T-helper 1 cell treated with Interleukin-12 subunit alpha and Interleukin-12 subunit beta and Interleukin-4 antibody, amounts not matched to agents 30 μg/mL and 1 μg/mL, for 36 hours (primary cell): ENCODE measurements around the gene SDS.
"Not testable (repeated sequence)": the region's sequence is repeated elsewhere in the genome, so short reads cannot be mapped to it uniquely, and the experiment has no call there.

Experiments
- H3K27ac Mint-ChIP-seq: one replicate; pipeline ENCODE4 v1.8.0; 2021; ENCODE audit warnings: mild to moderate bottlenecking, mixed read lengths
- H3K27me3 Mint-ChIP-seq: one replicate; pipeline ENCODE4 v1.8.0; 2021; ENCODE audit warnings: low read depth, mixed read lengths
- H3K36me3 Mint-ChIP-seq: one replicate; pipeline ENCODE4 v1.8.0; 2021; ENCODE audit warnings: low read depth, mixed read lengths
- H3K4me1 Mint-ChIP-seq: one replicate; pipeline ENCODE4 v1.8.0; 2021; ENCODE audit warnings: low read depth, mixed read lengths
- H3K4me3 Mint-ChIP-seq: one replicate; pipeline ENCODE4 v1.8.0; 2021; ENCODE audit warnings: mild to moderate bottlenecking, moderate library complexity, mixed read lengths
- H3K9me3 Mint-ChIP-seq: one replicate; pipeline ENCODE4 v1.8.0; 2021; ENCODE audit warnings: mixed read lengths

The SDS gene

GRCh38 chr12:113365639-113366395, 37.9 kb downstream of the SDS start:
- Mint-ChIP-seq H3K4me3 (no peak overlapping the region), H3K9me3 (no peaks in the 10 kb centered on the region), H3K27ac (no peak overlapping the region), H3K4me1 (peaks cover 9% of the 10 kb centered on the region), H3K36me3 (peaks cover under 1% of the 10 kb centered on the region), H3K27me3 (no peaks in the 10 kb centered on the region)

- no peak overlapping the region for H3K27ac Mint-ChIP-seq
- H3K4me3 Mint-ChIP-seq: no peak overlapping the region
- H3K27me3 Mint-ChIP-seq: no peaks in the 10 kb centered on the region
- peaks cover 10% of the 10 kb centered on the region for H3K4me1 Mint-ChIP-seq
- H3K36me3 Mint-ChIP-seq: no peaks in the 10 kb centered on the region
- no peaks in the 10 kb centered on the region for H3K9me3 Mint-ChIP-seq
These were observed 39.0 kb downstream of the SDS start for GRCh38 chr12:113364698-113365097.

DNA sequence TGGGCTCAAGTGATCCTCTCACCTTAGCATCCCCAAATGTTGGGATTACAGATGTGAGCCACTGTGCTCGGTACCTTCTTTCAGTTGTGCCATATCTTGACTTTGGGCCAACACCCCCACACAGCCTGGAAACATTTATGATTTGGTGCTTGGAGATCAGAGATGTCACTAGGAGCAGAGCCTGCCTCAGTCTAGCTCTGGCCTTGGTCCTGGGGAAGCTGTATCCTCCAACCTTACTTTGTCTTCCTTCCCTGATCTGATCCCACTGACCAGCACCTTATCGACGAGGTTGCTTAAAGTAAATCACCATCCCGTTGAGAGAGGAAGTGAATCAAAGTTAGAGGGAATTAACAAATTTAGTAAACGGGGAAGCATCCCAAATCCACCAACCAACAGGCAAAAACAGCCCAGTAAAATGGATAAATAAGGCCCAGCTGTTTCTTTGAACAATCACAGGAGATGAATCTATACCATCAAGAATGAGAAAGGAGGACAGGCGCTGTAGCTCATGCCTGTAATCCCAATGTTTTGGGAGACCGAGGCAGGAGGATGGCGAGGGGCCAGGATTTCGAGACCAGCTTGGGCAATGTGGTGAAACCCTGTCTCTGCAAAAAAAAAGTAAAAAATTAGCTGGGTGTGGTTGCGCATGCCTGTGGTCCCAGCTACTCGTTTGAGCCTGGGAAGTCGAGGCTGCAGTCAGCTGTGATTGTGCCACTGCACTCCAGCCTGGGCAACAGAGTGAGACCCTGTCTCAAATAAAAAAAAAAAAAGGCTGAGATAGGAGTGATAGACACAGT, 41.9 kb downstream of the SDS start:
- H3K27ac Mint-ChIP-seq: no peak overlapping the region
- no peaks in the 10 kb centered on the region for H3K9me3 Mint-ChIP-seq
- H3K4me3 Mint-ChIP-seq: no peak overlapping the region
- H3K36me3 Mint-ChIP-seq: no peaks in the 10 kb centered on the region
- no peaks in the 10 kb centered on the region for H3K27me3 Mint-ChIP-seq
- peaks cover 16% of the 10 kb centered on the region for H3K4me1 Mint-ChIP-seq

GRCh38 chr12:113359939-113360748, 43.5 kb downstream of the SDS start:
- peak overlapping the region; percentile 87 for H3K4me3 Mint-ChIP-seq
- H3K27me3 Mint-ChIP-seq: no peaks in the 10 kb centered on the region
- peaks cover 14% of the 10 kb centered on the region for H3K4me1 Mint-ChIP-seq
- H3K36me3 Mint-ChIP-seq: no peaks in the 10 kb centered on the region
- no peak overlapping the region for H3K27ac Mint-ChIP-seq
- H3K9me3 Mint-ChIP-seq: no peaks in the 10 kb centered on the region

DNA sequence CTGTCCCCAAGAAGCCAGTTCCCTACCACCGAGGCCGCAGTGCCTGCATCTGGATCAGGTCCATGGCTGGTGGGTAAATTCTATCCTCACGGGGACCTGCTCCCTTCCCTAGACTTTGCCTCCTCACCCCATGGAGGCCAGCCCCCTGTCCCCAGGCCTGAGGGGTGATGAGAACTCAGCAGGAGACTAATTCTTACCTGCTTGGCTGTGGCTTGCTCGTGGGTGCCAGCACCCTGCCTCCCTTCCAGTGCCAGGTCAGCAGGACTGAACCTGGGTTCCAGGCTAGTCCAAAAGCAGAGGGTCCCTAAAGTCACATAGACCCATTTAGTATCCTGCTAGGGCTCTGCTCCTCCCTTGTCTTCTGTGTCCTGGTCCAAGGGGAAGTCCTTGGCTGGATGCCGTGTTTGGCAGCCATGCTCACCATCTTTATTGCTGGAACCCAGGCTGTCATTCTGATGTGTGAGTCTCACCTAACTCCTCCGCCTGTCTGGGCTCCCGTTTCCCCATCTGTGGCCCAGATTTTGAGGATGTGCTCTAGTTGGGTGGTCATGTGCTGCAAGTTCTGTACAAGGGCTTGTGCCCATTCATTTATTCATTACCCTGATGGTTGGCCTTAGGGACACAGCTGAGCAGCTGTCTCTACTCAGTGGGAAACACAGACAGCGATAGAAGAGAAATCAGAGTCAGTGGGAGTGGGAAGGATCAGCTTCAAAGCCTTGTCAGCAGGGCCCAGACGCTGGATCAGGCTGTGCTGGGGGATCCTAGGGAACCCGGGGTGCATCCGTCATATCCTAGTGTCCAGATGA, 44.4 kb downstream of the SDS start:
- no peaks in the 10 kb centered on the region for H3K27me3 Mint-ChIP-seq
- peaks cover 14% of the 10 kb centered on the region for H3K4me1 Mint-ChIP-seq
- peak overlapping the region; percentile 64 for H3K27ac Mint-ChIP-seq
- H3K4me3 Mint-ChIP-seq: peak overlapping the region; percentile 87
- no peaks in the 10 kb centered on the region for H3K36me3 Mint-ChIP-seq
- no peaks in the 10 kb centered on the region for H3K9me3 Mint-ChIP-seq

- H3K27ac Mint-ChIP-seq: peak within 1 kb of the TSS; percentile 64
- H3K9me3 Mint-ChIP-seq: no peaks in the 10 kb centered on the region
- H3K4me3 Mint-ChIP-seq: peak within 1 kb of the TSS; percentile 87
- peaks cover 14% of the 10 kb centered on the region for H3K4me1 Mint-ChIP-seq
- no peaks in the 10 kb centered on the region for H3K27me3 Mint-ChIP-seq
- no peaks in the 10 kb centered on the region for H3K36me3 Mint-ChIP-seq
These were observed 45.1 kb downstream of the SDS start, which contains the start of gene PLBD2 for GRCh38 chr12:113358381-113359132. TSS of gene PLBD2 (plus strand) at chr12:113358587. CDS start at chr12:113358601, 14 bp downstream.

GRCh38 chr12:113354192-113354591, 49.5 kb downstream of the SDS start:
- not testable (repeated sequence) for H3K9me3 Mint-ChIP-seq, H3K4me3 Mint-ChIP-seq, H3K36me3 Mint-ChIP-seq, H3K27ac Mint-ChIP-seq, H3K4me1 Mint-ChIP-seq
- H3K27me3 Mint-ChIP-seq: peaks cover 20% of the 10 kb centered on the region

- H3K27ac Mint-ChIP-seq: no peak overlapping the region
- no peaks in the 10 kb centered on the region for H3K36me3 Mint-ChIP-seq
- H3K4me3 Mint-ChIP-seq: no peak overlapping the region
- H3K9me3 Mint-ChIP-seq: no peaks in the 10 kb centered on the region
- H3K27me3 Mint-ChIP-seq: peaks cover 23% of the 10 kb centered on the region
- no peaks in the 10 kb centered on the region for H3K4me1 Mint-ChIP-seq
These were observed 52.6 kb downstream of the SDS start for GRCh38 chr12:113351089-113351488.

GRCh38 chr12:113348849-113349536, 54.7 kb downstream of the SDS start:
- Mint-ChIP-seq H3K27ac (no peak overlapping the region), H3K9me3 (no peaks in the 10 kb centered on the region), H3K27me3 (peaks cover 23% of the 10 kb centered on the region), H3K4me3 (no peak overlapping the region), H3K4me1 (no peaks in the 10 kb centered on the region), H3K36me3 (no peaks in the 10 kb centered on the region)

DNA sequence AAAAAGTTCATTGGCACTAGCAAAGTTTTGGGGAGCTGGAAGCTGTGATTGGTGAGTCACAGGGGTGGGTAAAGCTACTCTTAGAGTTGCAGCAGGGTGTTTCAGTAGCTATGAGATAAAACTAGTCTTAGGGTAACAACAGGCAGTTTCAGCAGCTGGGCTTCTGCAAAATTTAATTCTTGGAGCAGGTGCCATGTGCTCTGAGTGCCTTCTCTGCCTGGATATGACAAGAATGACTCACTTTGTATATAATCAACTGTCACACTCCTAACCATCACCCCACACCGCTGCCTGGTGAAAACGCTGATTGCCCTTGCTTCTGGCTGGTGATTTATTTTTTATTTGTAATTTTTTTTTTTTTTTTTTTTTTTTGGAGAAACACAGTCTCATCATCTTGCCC, 55.8 kb downstream of the SDS start:
- no peaks in the 10 kb centered on the region for H3K4me1 Mint-ChIP-seq
- no peaks in the 10 kb centered on the region for H3K36me3 Mint-ChIP-seq
- H3K9me3 Mint-ChIP-seq: no peaks in the 10 kb centered on the region
- H3K4me3 Mint-ChIP-seq: no peak overlapping the region
- no peak overlapping the region for H3K27ac Mint-ChIP-seq
- peaks cover 21% of the 10 kb centered on the region for H3K27me3 Mint-ChIP-seq

- H3K36me3 Mint-ChIP-seq: no peaks in the 10 kb centered on the region
- no peak overlapping the region for H3K27ac Mint-ChIP-seq
- H3K9me3 Mint-ChIP-seq: no peaks in the 10 kb centered on the region
- H3K4me1 Mint-ChIP-seq: no peaks in the 10 kb centered on the region
- no peak overlapping the region for H3K4me3 Mint-ChIP-seq
- peaks cover 15% of the 10 kb centered on the region for H3K27me3 Mint-ChIP-seq
These were observed 56.6 kb downstream of the SDS start for GRCh38 chr12:113347107-113347506.

GRCh38 chr12:113346353-113346752, 57.3 kb downstream of the SDS start:
- Mint-ChIP-seq H3K4me1 (no peaks in the 10 kb centered on the region), H3K27ac (no peak overlapping the region), H3K36me3 (no peaks in the 10 kb centered on the region), H3K27me3 (peaks cover 19% of the 10 kb centered on the region), H3K9me3 (no peaks in the 10 kb centered on the region), H3K4me3 (no peak overlapping the region)

DNA sequence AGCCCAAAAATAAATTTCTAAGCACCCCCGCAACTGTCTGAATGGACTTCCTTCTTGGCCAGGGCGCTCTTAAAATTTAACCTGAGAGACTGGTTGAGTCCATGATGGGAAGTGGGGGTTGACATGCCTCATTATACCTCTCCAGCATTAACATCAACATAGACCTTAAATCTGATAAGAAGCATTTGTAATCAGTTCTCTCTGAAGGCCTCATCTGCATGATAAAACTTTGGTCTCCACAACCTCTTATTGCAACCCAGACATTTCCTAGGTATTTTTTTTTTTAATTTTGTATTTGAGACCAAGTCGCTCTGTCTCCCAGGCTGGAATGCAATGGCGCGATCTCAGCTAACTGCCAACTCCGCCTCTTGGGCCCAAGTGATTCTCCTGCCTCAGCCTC, 58.4 kb downstream of the SDS start:
- Mint-ChIP-seq H3K36me3 (no peaks in the 10 kb centered on the region), H3K4me3 (no peak overlapping the region), H3K27me3 (peaks cover 18% of the 10 kb centered on the region), H3K9me3 (no peaks in the 10 kb centered on the region), H3K4me1 (no peaks in the 10 kb centered on the region), H3K27ac (no peak overlapping the region)
